HCT116 (cell line): ENCODE measurements around the gene MARCHF2.

ENCODE experiments used
- CTCF ChIP-seq, 3 experiments: fragments of 200-600 bp in 1 of 3; sonication (generic) in 1 of 3; IDR thresholded peaks in 2 of 3; conservative IDR thresholded peaks in 1 of 3; 2 replicates each; pipeline ENCODE4 v1.5.1; 2012 to 2017; ENCODE audit warnings: low read depth in 2 of 3, low read length in 2 of 3, antibody characterized with exemption in 1 of 3, borderline replicate concordance in 1 of 3, control low read depth in 1 of 3, mild to moderate bottlenecking in 1 of 3, mixed read lengths in 1 of 3, mixed run types in 1 of 3, moderate library complexity in 1 of 3; ENCODE audit not compliant: insufficient read depth in 1 of 3
- EZH2phosphoT487 ChIP-seq: fragments of 200-600 bp; IDR thresholded peaks from 2 replicates; pipeline ENCODE4 v1.6.1; 2018; ENCODE audit warnings: antibody characterized with exemption, borderline replicate concordance
- ZNF274 ChIP-seq: fragments of 200-500 bp; sonication (Bioruptor generic); IDR thresholded peaks from 2 replicates; pipeline ENCODE4 v1.6.1; 2014; ENCODE audit warnings: mild to moderate bottlenecking, low read depth, low read length, inconsistent platforms

GRCh38 chr19:8459095-8459494 is 46.0 kb downstream of the MARCHF2 start:
- no peak for TF ChIP-seq ZNF274
- TF ChIP-seq CTCF (IDR thresholded peaks at IDR 0.05 in 2 of 3, conservative IDR thresholded peaks at IDR 0.05 in 1 of 3; ENCODE audit: borderline replicate concordance in 1 of 3, insufficient read depth in 1 of 3, low read depth in 2 of 3, low read length in 2 of 3), result no peak
- TF ChIP-seq EZH2phosphoT487, result no peak
